Nephron progenitor cell (in vitro differentiated cells): Measurements from ENCODE around the gene ZSCAN2.

ENCODE experiments used
- DNase-seq: peaks from one replicate; pipeline ENCODE4 v3.0.0; 2021
- H3K27ac Mint-ChIP-seq: 2 replicates; pipeline ENCODE4 v1.8.0; 2021; ENCODE audit warnings: mild to moderate bottlenecking, moderate library complexity, mixed read lengths
- H3K27me3 Mint-ChIP-seq: 2 replicates; pipeline ENCODE4 v1.8.0; 2021; ENCODE audit warnings: mild to moderate bottlenecking, low read depth, mixed read lengths; ENCODE audit not compliant: poor library complexity
- H3K36me3 Mint-ChIP-seq: 2 replicates; pipeline ENCODE4 v1.8.0; 2021; ENCODE audit warnings: low read depth, mixed read lengths
- H3K4me1 Mint-ChIP-seq: 2 replicates; pipeline ENCODE4 v1.8.0; 2021; ENCODE audit warnings: mixed read lengths
- H3K4me3 Mint-ChIP-seq: 2 replicates; pipeline ENCODE4 v1.8.0; 2021; ENCODE audit warnings: mild to moderate bottlenecking, moderate library complexity, mixed read lengths
- H3K9me3 Mint-ChIP-seq: 2 replicates; pipeline ENCODE4 v1.8.0; 2021; ENCODE audit warnings: mild to moderate bottlenecking, moderate library complexity, mixed read lengths
- TF ChIP-seq, protein P1 (sequence below): fragments of 200-600 bp; sonication (generic); IDR thresholded peaks from 2 replicates; pipeline ENCODE4 v1.5.0; 2021; ENCODE audit warnings: antibody characterized with exemption

ZSCAN2 gene

DNA sequence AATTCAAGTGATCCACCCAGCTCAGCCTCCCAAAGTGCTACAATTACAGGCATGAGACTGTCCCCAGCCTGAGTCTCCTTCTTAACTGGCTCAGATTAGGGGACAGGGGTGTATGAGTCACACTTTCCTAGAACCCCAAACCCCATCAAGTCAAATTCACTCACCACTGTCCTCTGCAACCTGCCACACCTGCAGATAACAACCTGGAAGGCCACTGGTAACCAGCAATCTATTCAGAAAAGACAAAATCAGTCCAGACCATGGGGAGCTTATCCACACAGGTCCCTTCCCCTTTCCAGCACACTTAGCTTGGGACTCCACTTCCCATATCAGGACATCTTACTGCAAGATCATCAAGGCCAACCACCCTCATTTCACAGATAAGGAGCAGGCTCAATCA lies 46.9 kb downstream of the ZSCAN2 start:
- Mint-ChIP-seq H3K4me1 (peaks cover 16% of the 10 kb centered on the region), H3K27ac (peak overlapping the region; percentile 3), H3K36me3 (peaks cover 61% of the 10 kb centered on the region), H3K27me3 (peaks cover 3% of the 10 kb centered on the region), H3K9me3 (no peaks in the 10 kb centered on the region), H3K4me3 (no peak overlapping the region)
- TF ChIP-seq, protein P1, sequence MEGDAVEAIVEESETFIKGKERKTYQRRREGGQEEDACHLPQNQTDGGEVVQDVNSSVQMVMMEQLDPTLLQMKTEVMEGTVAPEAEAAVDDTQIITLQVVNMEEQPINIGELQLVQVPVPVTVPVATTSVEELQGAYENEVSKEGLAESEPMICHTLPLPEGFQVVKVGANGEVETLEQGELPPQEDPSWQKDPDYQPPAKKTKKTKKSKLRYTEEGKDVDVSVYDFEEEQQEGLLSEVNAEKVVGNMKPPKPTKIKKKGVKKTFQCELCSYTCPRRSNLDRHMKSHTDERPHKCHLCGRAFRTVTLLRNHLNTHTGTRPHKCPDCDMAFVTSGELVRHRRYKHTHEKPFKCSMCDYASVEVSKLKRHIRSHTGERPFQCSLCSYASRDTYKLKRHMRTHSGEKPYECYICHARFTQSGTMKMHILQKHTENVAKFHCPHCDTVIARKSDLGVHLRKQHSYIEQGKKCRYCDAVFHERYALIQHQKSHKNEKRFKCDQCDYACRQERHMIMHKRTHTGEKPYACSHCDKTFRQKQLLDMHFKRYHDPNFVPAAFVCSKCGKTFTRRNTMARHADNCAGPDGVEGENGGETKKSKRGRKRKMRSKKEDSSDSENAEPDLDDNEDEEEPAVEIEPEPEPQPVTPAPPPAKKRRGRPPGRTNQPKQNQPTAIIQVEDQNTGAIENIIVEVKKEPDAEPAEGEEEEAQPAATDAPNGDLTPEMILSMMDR, result no peak
- no peak for DNase-seq

DNA sequence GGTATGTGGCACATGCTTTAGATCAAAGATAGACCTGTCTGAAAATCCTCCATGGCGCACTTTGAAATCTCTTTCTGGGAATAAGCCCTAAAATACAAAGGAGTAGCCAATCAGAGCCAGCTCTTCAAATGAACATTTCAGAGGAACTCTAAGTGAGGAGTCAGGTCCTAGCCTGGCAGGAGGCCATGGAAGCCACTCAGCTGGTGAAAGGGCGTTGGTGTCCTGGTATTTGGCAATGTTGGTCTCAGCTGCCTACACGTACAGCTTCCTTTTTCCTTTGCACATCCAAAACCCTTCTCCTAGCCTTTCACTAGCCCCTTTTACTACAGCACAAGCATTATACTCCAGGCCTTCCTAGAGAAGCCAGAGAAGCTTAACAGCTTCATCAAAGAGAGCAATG lies 47.7 kb downstream of the ZSCAN2 start:
- peaks cover 53% of the 10 kb centered on the region for H3K36me3 Mint-ChIP-seq
- no peak for DNase-seq
- no peak overlapping the region for H3K4me3 Mint-ChIP-seq
- peaks cover 3% of the 10 kb centered on the region for H3K27me3 Mint-ChIP-seq
- H3K9me3 Mint-ChIP-seq, result no peaks in the 10 kb centered on the region
- TF ChIP-seq, protein P1, result no peak
- peaks cover 23% of the 10 kb centered on the region for H3K4me1 Mint-ChIP-seq
- H3K27ac Mint-ChIP-seq, result no peak overlapping the region

DNA sequence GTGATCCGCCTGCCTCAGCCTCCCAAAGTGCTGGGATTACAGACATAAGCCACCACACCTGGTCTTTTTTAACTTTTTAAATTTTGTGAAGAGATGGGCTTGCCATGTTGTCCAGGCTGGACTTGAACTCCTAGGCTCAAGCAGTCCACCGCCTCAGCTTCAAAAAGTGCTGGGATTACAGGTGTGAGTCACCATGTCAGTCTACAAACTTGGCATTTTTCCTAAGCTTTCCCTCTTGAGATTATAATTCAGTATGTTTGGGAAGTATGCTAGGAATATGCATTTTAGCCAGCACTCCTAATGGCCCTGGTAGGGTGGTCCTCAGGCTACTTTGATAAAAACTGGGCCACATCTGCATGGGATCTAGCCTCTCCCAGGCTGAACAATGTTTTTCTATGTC lies 48.9 kb downstream of the ZSCAN2 start:
- TF ChIP-seq, protein P1, result no peak
- no peaks in the 10 kb centered on the region for H3K9me3 Mint-ChIP-seq
- peaks cover 48% of the 10 kb centered on the region for H3K36me3 Mint-ChIP-seq
- no peak overlapping the region for H3K27ac Mint-ChIP-seq
- peaks cover 3% of the 10 kb centered on the region for H3K27me3 Mint-ChIP-seq
- no peak overlapping the region for H3K4me3 Mint-ChIP-seq
- no peak for DNase-seq
- H3K4me1 Mint-ChIP-seq, result peaks cover 27% of the 10 kb centered on the region

DNA sequence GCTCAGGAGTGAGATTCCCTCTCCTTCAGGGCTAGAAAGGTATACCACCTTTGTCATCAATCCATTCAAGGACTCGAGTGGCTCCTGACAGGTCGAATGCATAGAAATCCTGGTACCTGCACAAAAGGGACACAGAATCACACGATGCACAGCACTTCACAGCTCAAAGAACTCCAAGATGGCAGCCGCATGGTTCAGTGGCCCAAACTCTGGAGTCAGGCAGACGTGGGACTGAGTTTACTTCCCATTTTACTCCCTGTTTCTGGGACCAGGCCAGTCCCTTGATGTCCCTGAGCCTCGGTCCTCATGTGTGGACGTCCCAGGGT lies 52.7 kb downstream of the ZSCAN2 start:
- peaks cover 22% of the 10 kb centered on the region for H3K36me3 Mint-ChIP-seq
- peak overlapping the region; percentile 96 for H3K4me3 Mint-ChIP-seq
- TF ChIP-seq, protein P1, result no peak
- H3K9me3 Mint-ChIP-seq, result no peaks in the 10 kb centered on the region
- H3K4me1 Mint-ChIP-seq, result peaks cover 37% of the 10 kb centered on the region
- H3K27me3 Mint-ChIP-seq, result peaks cover 19% of the 10 kb centered on the region
- DNase-seq, result no peak
- H3K27ac Mint-ChIP-seq, result peak overlapping the region; percentile 99

DNA sequence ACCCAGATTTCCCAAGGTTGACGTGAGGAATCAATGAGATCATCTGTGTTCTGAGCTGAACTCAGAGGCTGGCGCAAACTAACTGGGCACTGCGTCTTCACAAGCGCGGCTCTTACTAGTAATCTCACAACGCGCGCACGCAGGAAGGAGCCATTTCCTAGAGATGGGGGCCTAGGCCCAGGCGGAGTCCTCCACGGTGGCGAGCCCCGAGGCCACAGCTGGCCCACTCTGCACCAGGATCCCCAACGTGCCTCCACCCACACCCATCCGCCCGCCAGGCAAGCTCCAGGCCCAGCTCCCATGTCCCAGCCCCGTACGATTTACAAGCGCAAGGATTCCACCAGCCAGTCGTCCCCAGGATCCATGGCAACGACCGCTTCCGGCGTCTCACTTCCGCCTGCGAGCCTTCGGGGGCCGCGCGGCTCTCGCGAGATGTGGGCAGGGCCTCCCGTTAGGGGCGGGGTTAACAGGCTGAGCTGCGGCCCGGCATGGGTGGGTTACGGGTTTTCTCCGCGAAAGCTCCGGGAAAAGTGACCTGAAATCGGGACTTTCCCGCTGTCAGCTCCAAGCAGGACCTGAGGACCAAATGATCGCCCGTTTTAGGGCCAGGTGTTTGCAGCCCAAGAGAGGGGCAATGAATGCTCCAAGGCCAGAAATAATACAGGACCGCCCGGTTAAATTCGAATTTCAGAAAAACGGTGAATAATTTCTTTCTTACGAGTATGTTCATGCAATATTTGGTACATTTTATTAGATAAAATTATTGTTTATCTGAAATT lies 53.3 kb downstream of the ZSCAN2 start, which contains the start of gene WDR73:
WDR73 (minus strand) TSS at position 374 of the 779 bp plus-strand sequence; CDS start at position 365, 9 bp downstream.
- Mint-ChIP-seq H3K27ac (peak within 1 kb of the TSS; percentile 99), H3K36me3 (peaks cover 17% of the 10 kb centered on the region)

More for the DNA sequence above, 53.3 kb downstream of the ZSCAN2 start, which contains the start of gene WDR73:
- Mint-ChIP-seq H3K27me3 (peaks cover 19% of the 10 kb centered on the region), H3K4me1 (peaks cover 43% of the 10 kb centered on the region), H3K9me3 (no peaks in the 10 kb centered on the region), H3K4me3 (peak within 1 kb of the TSS; percentile 96)
- TF ChIP-seq, protein P1, result no peak
- peak; percentile 98 for DNase-seq
